PFSK-1 (cell line): Measurements from ENCODE around the gene PGK2.

Experiments used
- FOXP2 ChIP-seq: optimal IDR thresholded peaks from 2 replicates; pipeline ENCODE3; 2011; ENCODE audit warnings: borderline replicate concordance, control low read depth, inconsistent platforms; ENCODE audit not compliant: insufficient read depth; ENCODE audit errors: extremely low read length, extremely low read depth
- POLR2AphosphoS5 ChIP-seq: IDR thresholded peaks from 2 replicates; pipeline ENCODE4 v1.6.1; 2012; ENCODE audit warnings: low read depth, mild to moderate bottlenecking, control low read depth, low read length, moderate library complexity
- REST ChIP-seq, 2 experiments: IDR thresholded peaks; 2 replicates each; pipeline versions ENCODE4 v1.6.1 to v1.8.0; 2011 to 2012; ENCODE audit warnings: low read depth in 2 of 2, low read length in 2 of 2, control low read depth in 1 of 2, inconsistent platforms in 1 of 2, mild to moderate bottlenecking in 1 of 2, moderate library complexity in 1 of 2; ENCODE audit not compliant: insufficient read depth in 1 of 2
- SIN3A ChIP-seq: IDR thresholded peaks from 2 replicates; pipeline ENCODE4 v1.6.1; 2012; ENCODE audit warnings: mild to moderate bottlenecking, low read length, moderate library complexity, borderline replicate concordance; ENCODE audit not compliant: insufficient read depth
- TAF1 ChIP-seq: IDR thresholded peaks from 2 replicates; pipeline ENCODE4 v1.6.1; 2012; ENCODE audit warnings: low read length, control low read depth, borderline replicate concordance; ENCODE audit not compliant: insufficient read depth

DNA sequence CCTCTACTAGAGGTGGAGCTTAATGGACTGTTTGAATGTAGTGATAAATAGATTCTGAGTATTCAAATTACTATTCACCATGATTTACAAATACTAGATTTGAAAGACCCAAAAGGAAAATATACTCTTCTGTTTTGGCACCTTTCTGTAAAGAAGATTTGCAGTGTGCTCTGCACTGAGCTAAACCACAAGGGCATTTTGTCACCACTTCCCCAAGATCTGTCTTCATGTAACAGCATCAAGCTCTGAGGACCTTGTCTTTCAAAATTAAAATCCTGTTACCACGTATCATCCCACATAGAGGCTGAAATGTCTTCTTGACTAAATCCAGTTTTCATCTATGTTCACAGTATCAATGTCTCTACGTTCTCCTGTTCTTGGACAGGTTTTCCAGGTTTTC lies 3.3 kb upstream of the PGK2 start:
- TF ChIP-seq POLR2AphosphoS5 (no peak), SIN3A (no peak), REST (IDR thresholded peaks at IDR 0.05; ENCODE audit: insufficient read depth in 1 of 2, low read depth in 2 of 2, low read length in 2 of 2) (no peak), TAF1 (no peak), FOXP2 (no peak)
